ES-I3 (cell line): ENCODE measurements around the gene CD8A.
"Not testable (repeated sequence)": the region's sequence is repeated elsewhere in the genome, so short reads cannot be mapped to it uniquely, and the experiment has no call there.

Source experiments
- H3K36me3 ChIP-seq: 2 replicates; pipeline ENCODE4 v1.6.1; 2013; ENCODE audit warnings: mild to moderate bottlenecking, low read length, control low read depth, moderate library complexity; ENCODE audit not compliant: insufficient read depth
- H3K4me1 ChIP-seq: 2 replicates; pipeline ENCODE4 v1.6.1; 2013; ENCODE audit warnings: mild to moderate bottlenecking, control low read depth, low read length; ENCODE audit not compliant: insufficient read depth
- H3K9ac ChIP-seq: 2 replicates; pipeline ENCODE4 v1.6.1; 2013; ENCODE audit warnings: low read depth, mild to moderate bottlenecking, low read length, moderate library complexity
- H3K9me3 ChIP-seq: 2 replicates; pipeline ENCODE4 v1.6.1; 2013; ENCODE audit warnings: mild to moderate bottlenecking, low read length, moderate library complexity; ENCODE audit not compliant: control insufficient read depth, insufficient read depth

Gene CD8A

GRCh38 chr2:86790676-86791572 lies at the start of gene CD8A:
Gene CD8A, minus strand, starts transcription at chr2:86790913. Its CDS starts 88 bp downstream, at chr2:86790825.
- Histone ChIP-seq H3K4me1 (no peaks in the 10 kb centered on the region), H3K36me3 (no peaks in the 10 kb centered on the region), H3K9me3 (peaks cover 5% of the 10 kb centered on the region; the same call in 1 of the 2 replicates), H3K9ac (peak within 1 kb of the TSS; percentile 53)

GRCh38 chr2:86839871-86840548 lies 49.3 kb upstream of the CD8A start:
- not testable (repeated sequence) for H3K4me1 ChIP-seq, H3K36me3 ChIP-seq, H3K9ac ChIP-seq, H3K9me3 ChIP-seq

GRCh38 chr2:86839455-86839854 lies 48.7 kb upstream of the CD8A start:
- H3K4me1 ChIP-seq, H3K9ac ChIP-seq, H3K36me3 ChIP-seq, H3K9me3 ChIP-seq: not testable (repeated sequence)

- not testable (repeated sequence) for H3K36me3 ChIP-seq, H3K9me3 ChIP-seq
Observed at GRCh38 chr2:86837714-86838113, 47.0 kb upstream of the CD8A start.

GRCh38 chr2:86836915-86837695 lies 46.4 kb upstream of the CD8A start:
- H3K9ac ChIP-seq, H3K9me3 ChIP-seq, H3K4me1 ChIP-seq, H3K36me3 ChIP-seq: not testable (repeated sequence)

More at GRCh38 chr2:86837714-86838113, 47.0 kb upstream of the CD8A start:
- not testable (repeated sequence) for H3K9ac ChIP-seq, H3K4me1 ChIP-seq

- not testable (repeated sequence) for H3K9me3 ChIP-seq
Observed at GRCh38 chr2:86835548-86835889, 44.8 kb upstream of the CD8A start.

GRCh38 chr2:86833315-86833714 lies 42.6 kb upstream of the CD8A start:
- peaks cover 8% of the 10 kb centered on the region; the same call in 1 of the 2 replicates for H3K4me1 ChIP-seq
- no peaks in the 10 kb centered on the region for H3K36me3 ChIP-seq
- no peak overlapping the region for H3K9ac ChIP-seq
- H3K9me3 ChIP-seq: no peaks in the 10 kb centered on the region

More at GRCh38 chr2:86835548-86835889, 44.8 kb upstream of the CD8A start:
- not testable (repeated sequence) for H3K9ac ChIP-seq, H3K4me1 ChIP-seq, H3K36me3 ChIP-seq

- no peaks in the 10 kb centered on the region for H3K9me3 ChIP-seq
- no peak overlapping the region for H3K9ac ChIP-seq
- peaks cover 8% of the 10 kb centered on the region; the same call in 1 of the 2 replicates for H3K4me1 ChIP-seq
- no peaks in the 10 kb centered on the region for H3K36me3 ChIP-seq
Observed at GRCh38 chr2:86832334-86833096, 41.8 kb upstream of the CD8A start.

GRCh38 chr2:86831537-86831936 lies 40.8 kb upstream of the CD8A start:
- Histone ChIP-seq H3K9me3 (no peaks in the 10 kb centered on the region), H3K4me1 (peaks cover 8% of the 10 kb centered on the region; the same call in 1 of the 2 replicates), H3K9ac (no peak overlapping the region), H3K36me3 (no peaks in the 10 kb centered on the region)

- Histone ChIP-seq H3K9ac (no peak overlapping the region), H3K9me3 (peaks cover 6% of the 10 kb centered on the region), H3K36me3 (no peaks in the 10 kb centered on the region), H3K4me1 (0 out of 2 replicates have a peak, but pooled peaks cover 4% of the 10 kb centered on the region)
Observed at GRCh38 chr2:86826951-86827350, 36.2 kb upstream of the CD8A start.

- Histone ChIP-seq H3K36me3 (no peaks in the 10 kb centered on the region), H3K4me1 (no peaks in the 10 kb centered on the region), H3K9me3 (peaks cover 6% of the 10 kb centered on the region), H3K9ac (no peak overlapping the region)
Observed at GRCh38 chr2:86825693-86826381, 35.1 kb upstream of the CD8A start.

- Histone ChIP-seq H3K4me1 (no peaks in the 10 kb centered on the region), H3K36me3 (no peaks in the 10 kb centered on the region), H3K9ac (no peak overlapping the region), H3K9me3 (peaks cover 6% of the 10 kb centered on the region)
Observed at GRCh38 chr2:86825036-86825692, 34.5 kb upstream of the CD8A start.
